ENCODE data around the gene ATAT1. TPM values are rescaled to one million over a fixed set of nuclear protein-coding genes. Genes with fewer than 3 reads are reported as not detected.

The ATAT1 gene
- total RNA-seq, 1 donor from 2014 or later = 1.7 TPM

DNA sequence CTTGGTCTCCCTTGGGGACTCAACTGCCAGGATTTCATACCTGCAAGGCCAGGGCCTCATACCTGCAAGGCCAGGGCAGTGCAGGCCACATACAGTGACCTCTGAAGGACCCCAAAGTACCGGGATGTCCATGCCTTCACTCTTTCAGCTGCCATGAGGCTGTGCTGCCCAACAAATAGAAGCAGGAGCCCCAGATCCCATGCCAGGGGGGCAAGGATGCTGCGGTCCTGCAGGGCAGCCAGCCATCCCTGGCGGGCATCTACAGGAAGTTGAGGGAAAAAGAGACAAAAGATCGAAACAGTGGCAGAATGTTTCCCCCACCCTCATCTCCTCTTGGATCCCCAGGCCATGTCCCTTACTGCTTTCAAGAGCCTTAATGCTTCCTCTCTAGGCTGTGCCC, 63.3 kb downstream of the ATAT1 start:
- intact Hi-C loops (cut with DNase I) = no loop called here
- DNase-seq = no peak
- ATAC-seq (ENCODE audit: poor library complexity) = no peak

DNA sequence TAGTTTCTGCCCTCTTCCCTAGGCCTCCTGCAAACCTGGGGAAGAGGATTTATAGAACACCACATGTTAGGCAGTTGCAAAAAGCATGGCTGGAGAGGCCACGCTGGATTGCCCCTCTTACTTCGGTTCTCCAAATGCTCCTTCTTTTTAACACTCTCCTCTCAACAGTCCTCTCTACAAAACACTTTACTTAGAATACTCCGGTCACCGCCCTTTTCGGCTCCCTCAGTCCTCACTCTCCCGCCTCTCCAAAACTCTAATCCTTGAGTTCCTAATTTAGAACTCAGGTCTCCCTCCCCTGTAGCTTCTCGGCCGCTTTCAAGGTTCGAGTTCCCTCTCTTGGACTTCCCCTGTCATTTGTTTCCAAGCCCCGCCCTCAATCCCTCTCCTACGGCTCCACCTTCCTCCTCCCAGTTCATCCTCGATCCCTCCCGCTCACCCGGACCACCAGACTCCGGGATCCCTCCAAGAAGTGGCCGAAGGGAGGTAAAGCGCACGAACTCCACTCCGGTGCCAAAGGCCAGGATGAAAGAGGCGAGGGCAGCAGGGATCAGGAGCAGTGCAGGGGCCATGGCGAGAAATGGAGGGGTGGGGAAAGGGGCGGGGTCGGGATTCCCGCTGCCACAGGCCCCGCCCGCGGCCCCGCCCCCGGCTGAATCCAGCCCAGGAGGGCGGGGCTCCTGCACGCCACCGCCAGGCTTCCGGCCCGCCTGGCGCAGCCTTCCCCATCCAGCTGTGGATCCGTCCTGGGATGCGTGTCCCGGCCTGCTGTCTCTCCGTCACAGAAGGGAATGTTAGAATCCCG, 63.9 kb downstream of the ATAT1 start, which contains the start of gene NRM:
Gene NRM (minus strand): TSS at position 582 of the 805 bp plus-strand sequence. CDS start 10 bp downstream, at position 572.
- intact Hi-C loops (cut with DNase I) = no loop called here
- peak; percentile 77 for ATAC-seq (ENCODE audit: poor library complexity)
- peak; percentile 94 for DNase-seq

DNA sequence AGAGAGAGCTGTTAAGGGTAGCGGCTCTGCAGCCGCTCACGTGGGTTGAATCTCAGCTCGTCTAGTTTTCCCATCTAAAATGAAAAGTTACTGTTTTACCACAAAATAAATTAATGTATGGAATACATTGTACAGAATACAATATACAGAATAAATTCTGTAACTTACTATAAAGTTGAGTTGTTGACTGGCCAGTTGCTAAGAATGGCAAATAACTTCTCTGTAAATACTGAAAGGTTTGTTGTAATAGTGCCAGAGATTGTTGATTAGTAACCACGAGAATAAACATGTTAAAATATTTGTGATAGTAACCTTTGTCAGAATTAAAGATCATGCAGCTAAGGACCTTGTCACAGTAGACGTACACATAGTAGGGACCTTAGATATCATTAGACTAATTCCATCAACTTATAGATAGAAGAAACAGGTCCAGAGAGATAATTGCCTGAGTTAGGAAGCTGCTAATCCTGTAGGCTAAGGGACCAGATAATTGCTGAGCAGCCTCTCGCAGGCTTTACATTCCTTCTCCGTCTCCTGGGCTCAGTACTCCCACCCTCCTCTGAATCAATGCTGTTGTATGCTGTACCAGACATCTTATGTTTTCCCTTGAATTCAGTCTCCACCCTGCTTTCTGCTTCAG, 64.7 kb downstream of the ATAT1 start:
- intact Hi-C loops (cut with DNase I) = no loop called here
- no peak for ATAC-seq (ENCODE audit: poor library complexity)

More for the DNA sequence above, 64.7 kb downstream of the ATAT1 start:
- DNase-seq = no peak

Small RNAs within 50 kb of the gene (microRNA-seq; reads per million reads assigned to microRNA genes)
- gene MIR877 = 7.1 reads per million, percentile 20 among the genes with 10 or more reads in this experiment

Other genes starting within 250 kb of the ATAT1 start
- 145 TPM for gene HLA-E, start 137.4 kb upstream of the ATAT1 start, total RNA-seq
- gene GNL1, start 70.4 kb upstream of the ATAT1 start, total RNA-seq = 17.6 TPM
- 1.4 TPM for gene PRR3, start 69.6 kb upstream of the ATAT1 start, total RNA-seq
- 32.5 TPM for gene ABCF1, start 55.4 kb upstream of the ATAT1 start, total RNA-seq
- gene PPP1R10, start 9.6 kb upstream of the ATAT1 start, total RNA-seq = 29.6 TPM
- 124 TPM for gene MRPS18B, start 9.0 kb upstream of the ATAT1 start, total RNA-seq
- gene C6orf136, start 20.3 kb downstream of the ATAT1 start, total RNA-seq = 58.3 TPM
- 20.5 TPM for gene DHX16, start 46.1 kb downstream of the ATAT1 start, total RNA-seq
- gene PPP1R18, start 59.8 kb downstream of the ATAT1 start, total RNA-seq = 13.4 TPM
- 3.2 TPM for gene NRM, start 64.1 kb downstream of the ATAT1 start, total RNA-seq
- gene MDC1, start 90.4 kb downstream of the ATAT1 start, total RNA-seq = 16.4 TPM
- 179 TPM for gene TUBB, start 93.5 kb downstream of the ATAT1 start, total RNA-seq
- gene FLOT1, start 115.8 kb downstream of the ATAT1 start, total RNA-seq = 207 TPM
- 11.4 TPM for gene IER3, start 117.7 kb downstream of the ATAT1 start, total RNA-seq